ENCODE data around the gene SLC6A4. TPM values are rescaled to one million over a fixed set of nuclear protein-coding genes. Genes with fewer than 3 reads are reported as not detected.

The SLC6A4 gene
- total and polyA plus RNA-seq, 10 donors, result under 0.01 to 0.34 (median 0.15) TPM; not detected in 3

DNA sequence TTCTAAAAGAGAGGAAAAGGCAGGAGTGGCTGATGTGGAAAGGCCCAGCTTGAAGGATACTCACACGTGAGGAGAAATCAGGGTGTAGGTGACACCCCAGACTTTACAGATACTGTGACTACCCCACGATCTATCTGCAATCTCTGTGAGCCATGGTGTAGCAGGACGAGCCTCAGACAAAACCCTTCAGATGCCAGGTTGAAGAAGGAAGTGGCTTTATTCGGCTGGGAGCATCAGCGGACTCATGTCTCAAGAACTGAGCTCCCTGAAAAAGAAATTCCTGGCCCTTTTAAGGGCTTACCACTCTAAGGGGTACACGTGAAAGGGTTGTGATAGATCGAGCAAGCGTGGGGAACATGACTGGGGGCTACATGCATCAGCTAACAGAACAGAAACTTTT lies 4.7 kb upstream of the SLC6A4 start:
- no peak for DNase-seq
- intact Hi-C loops (cut with DNase I; ENCODE audit: low total_unique reads), result no loop called here
- no peaks in the 10 kb centered on the region for H3K36me3 ChIP-seq
- TF ChIP-seq POLR2A (IDR thresholded peaks at IDR 0.05), result no peak
- no peak for TF ChIP-seq POLR2AphosphoS5 (IDR thresholded peaks at IDR 0.05)
- H3K27ac ChIP-seq, result no peak overlapping the region
- H3K4me1 ChIP-seq, result peaks cover 10 to 38% (median 24%) of the 10 kb centered on the region in 6 donors
- H3K9me3 ChIP-seq, result no peaks in the 10 kb centered on the region
- WGBS, 5 donors, result 84 to 95% (median 90%) methylated on average over 8 of the region's 8 CpGs
- no peak overlapping the region for H3K4me3 ChIP-seq
- peaks cover 8 to 46% (median 36%) of the 10 kb centered on the region in 7 donors for H3K27me3 ChIP-seq (replicated peaks in 1 of 7)

GRCh38 chr17:30239089-30239462 lies 3.6 kb upstream of the SLC6A4 start:
- peaks cover 8 to 57% (median 44%) of the 10 kb centered on the region in 7 donors for H3K27me3 ChIP-seq (replicated peaks in 1 of 7)
- peak; percentile 6 for DNase-seq
- no peak overlapping the region for H3K27ac ChIP-seq
- WGBS, 5 donors, result 77 to 84% (median 78%) methylated on average over 5 of the region's 5 CpGs
- intact Hi-C loops (cut with DNase I; ENCODE audit: low total_unique reads), result no loop called here
- no peak for TF ChIP-seq POLR2A (IDR thresholded peaks at IDR 0.05)
- TF ChIP-seq CTCF (IDR thresholded peaks at IDR 0.05 in 8 of 11, conservative IDR thresholded peaks at IDR 0.05 in 3 of 11), result no peak
- no peak for TF ChIP-seq POLR2AphosphoS5 (IDR thresholded peaks at IDR 0.05)
- H3K4me1 ChIP-seq, result peaks cover 11 to 43% (median 27%) of the 10 kb centered on the region in 6 donors
- H3K9me3 ChIP-seq, result no peaks in the 10 kb centered on the region
- no peaks in the 10 kb centered on the region for H3K36me3 ChIP-seq
- H3K4me3 ChIP-seq, result no peak overlapping the region

DNA sequence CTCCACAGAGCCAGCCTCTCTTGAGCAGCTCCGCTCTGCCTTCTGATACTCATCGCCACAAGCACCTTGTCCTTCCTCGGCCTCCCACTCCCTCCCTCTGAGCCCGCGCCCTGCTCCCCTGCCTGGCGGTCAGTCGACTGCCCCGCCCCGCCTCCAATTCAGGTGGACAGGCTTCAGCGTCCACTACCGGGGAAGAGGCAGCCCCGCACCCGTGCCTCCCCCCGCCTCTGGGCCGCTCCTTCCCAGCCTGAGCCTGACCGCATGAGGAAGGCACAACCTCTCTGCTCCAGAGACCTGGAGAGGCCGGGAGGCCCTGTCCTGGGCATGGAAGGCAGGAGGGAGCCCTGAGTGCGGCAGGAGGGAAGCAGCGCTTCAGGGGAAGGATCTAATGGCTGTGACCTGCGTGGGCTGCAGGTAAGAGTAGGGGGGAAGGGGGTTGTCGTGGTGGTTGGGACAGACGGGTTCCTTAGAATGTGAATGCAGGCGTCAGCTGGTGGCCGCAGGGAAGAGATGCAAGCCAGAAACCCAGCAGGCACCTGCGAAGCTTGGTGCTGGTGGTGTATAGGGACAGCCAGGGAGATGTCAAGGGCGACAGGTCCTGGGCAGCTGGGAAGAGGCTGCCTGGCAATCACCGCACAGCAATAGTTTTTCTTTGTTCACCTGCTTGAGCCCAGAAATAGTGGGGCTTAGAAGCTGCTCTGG lies 3.0 kb upstream of the SLC6A4 start:
- intact Hi-C loops (cut with DNase I; ENCODE audit: low total_unique reads), result no loop called here
- H3K4me1 ChIP-seq, result peaks cover 11 to 43% (median 27%) of the 10 kb centered on the region in 6 donors
- 34 to 48% (median 35%) methylated on average over 27 of the region's 27 CpGs for WGBS, 5 donors
- TF ChIP-seq POLR2AphosphoS5 (IDR thresholded peaks at IDR 0.05), result no peak
- no peak for TF ChIP-seq CTCF (IDR thresholded peaks at IDR 0.05 in 8 of 11, conservative IDR thresholded peaks at IDR 0.05 in 3 of 11)
- no peak for TF ChIP-seq POLR2A (IDR thresholded peaks at IDR 0.05)
- H3K36me3 ChIP-seq, result no peaks in the 10 kb centered on the region
- peaks cover 8 to 63% (median 44%) of the 10 kb centered on the region in 7 donors for H3K27me3 ChIP-seq (replicated peaks in 1 of 7)
- H3K27ac ChIP-seq, result no peak overlapping the region
- peak; percentile 57 for DNase-seq
- H3K9me3 ChIP-seq, result no peaks in the 10 kb centered on the region
- H3K4me3 ChIP-seq, result no peak overlapping the region

DNA sequence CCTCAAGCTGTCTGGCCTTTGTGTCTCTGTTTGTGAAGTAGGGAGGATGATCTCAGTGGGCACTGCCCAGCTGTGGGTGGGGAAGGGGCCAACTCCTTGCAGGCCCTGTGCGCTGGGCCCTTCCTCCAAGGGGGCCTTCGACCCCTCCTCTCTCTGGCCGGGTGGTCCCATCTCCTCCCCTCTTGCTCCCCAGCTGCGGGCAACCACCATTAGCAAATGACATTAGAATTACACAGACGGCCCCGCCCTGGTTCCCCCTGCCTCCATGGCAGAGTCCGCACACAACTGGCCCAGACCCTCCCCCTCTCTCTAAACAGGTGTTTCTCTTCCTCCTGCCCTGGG lies 2.5 kb upstream of the SLC6A4 start:
- 28 to 52% (median 36%) methylated on average over 1 to 7 of the region's 7 CpGs for whole genome bisulfite sequencing, 5 donors
- Histone ChIP-seq H3K27ac (no peak overlapping the region), H3K9me3 (no peaks in the 10 kb centered on the region), H3K4me3 (no peak overlapping the region), H3K27me3 (replicated peaks in 1 of 7) (peaks cover 8 to 69% (median 45%) of the 10 kb centered on the region in 7 donors), H3K4me1 (peaks cover 11 to 43% (median 27%) of the 10 kb centered on the region in 6 donors), H3K36me3 (no peaks in the 10 kb centered on the region)
- peak; percentile 47 for DNase-seq
- intact Hi-C loops (cut with DNase I; ENCODE audit: low total_unique reads), result no loop called here
- no peak for TF ChIP-seq POLR2A (IDR thresholded peaks at IDR 0.05)
- TF ChIP-seq CTCF (IDR thresholded peaks at IDR 0.05 in 8 of 11, conservative IDR thresholded peaks at IDR 0.05 in 3 of 11), result no peak
- TF ChIP-seq POLR2AphosphoS5 (IDR thresholded peaks at IDR 0.05), result no peak

Data from spleen (tissue), 11 donors.